GM18507 (cell line): Measurements from ENCODE around the gene GZMM.
A peak's percentile ranks its signal among the peaks of the same experiment; 100 is the strongest.

Source experiments
- DNase-seq: peaks from one replicate; pipeline ENCODE4 v3.0.0; 2011; ENCODE audit warnings: low read depth; ENCODE audit not compliant: insufficient read length; ENCODE audit errors: extremely low spot score
- FAIRE-seq: peaks from 2 replicates; lab custom pipeline; 2011; peaks lifted over from hg19 to GRCh38; lab: Jason Lieb, UNC

GZMM gene

GRCh38 chr19:556611-557382, 12.9 kb downstream of the GZMM start:
- FAIRE-seq (no peak), DNase-seq (no peak)

GRCh38 chr19:558770-559439, 15.1 kb downstream of the GZMM start:
- DNase-seq (no peak), FAIRE-seq (no peak)

- no peak for FAIRE-seq
- no peak for DNase-seq
These were observed 16.3 kb downstream of the GZMM start for GRCh38 chr19:560121-560520.

GRCh38 chr19:566403-566802, 22.6 kb downstream of the GZMM start:
- no peak for DNase-seq
- no peak for FAIRE-seq

- DNase-seq (no peak), FAIRE-seq (no peak)
These were observed 23.0 kb downstream of the GZMM start for GRCh38 chr19:566844-567243.

- DNase-seq (no peak), FAIRE-seq (no peak)
These were observed 23.5 kb downstream of the GZMM start for GRCh38 chr19:567296-567900.

GRCh38 chr19:570251-570686, 26.4 kb downstream of the GZMM start:
- DNase-seq (no peak), FAIRE-seq (no peak)

- FAIRE-seq (peak; percentile 56), DNase-seq (no peak)
These were observed 27.2 kb downstream of the GZMM start for GRCh38 chr19:570937-571565.

- DNase-seq (no peak), FAIRE-seq (peak; percentile 76)
These were observed 27.7 kb downstream of the GZMM start for GRCh38 chr19:571566-571974.

- FAIRE-seq (peak; percentile 97), DNase-seq (peak; percentile 97)
These were observed 28.4 kb downstream of the GZMM start, which contains the start of gene BSG for GRCh38 chr19:572140-572742. Gene BSG, plus strand, starts transcription at chr19:572596. Its CDS starts 39 bp downstream, at chr19:572635.

- no peak for DNase-seq
- peak; percentile 15 for FAIRE-seq
These were observed 29.1 kb downstream of the GZMM start for GRCh38 chr19:572743-573518.

GRCh38 chr19:573519-573825, 29.6 kb downstream of the GZMM start:
- FAIRE-seq, result peak; percentile 48
- DNase-seq, result no peak

GRCh38 chr19:574658-575526, 31.0 kb downstream of the GZMM start:
- FAIRE-seq, result peak; percentile 93
- no peak for DNase-seq

- no peak for FAIRE-seq
- DNase-seq, result no peak
These were observed 32.0 kb downstream of the GZMM start for GRCh38 chr19:575527-576506.

- FAIRE-seq, result no peak
These were observed 33.0 kb downstream of the GZMM start for GRCh38 chr19:576768-577438.

More at GRCh38 chr19:576768-577438, 33.0 kb downstream of the GZMM start:
- no peak for DNase-seq
